GM18868 (cell line): ENCODE measurements around the gene EPSTI1.

Experiments used
- ATAC-seq: cut with Tn5 transposase; IDR thresholded peaks from one replicate; pipeline ENCODE4 v1.9.1; 2021; ENCODE audit warnings: mild to moderate bottlenecking, moderate library complexity; ENCODE audit not compliant: unreplicated experiment

The EPSTI1 gene

GRCh38 chr13:42855410-42855809 is 136.6 kb downstream of the EPSTI1 start:
- ATAC-seq: no peak

DNA sequence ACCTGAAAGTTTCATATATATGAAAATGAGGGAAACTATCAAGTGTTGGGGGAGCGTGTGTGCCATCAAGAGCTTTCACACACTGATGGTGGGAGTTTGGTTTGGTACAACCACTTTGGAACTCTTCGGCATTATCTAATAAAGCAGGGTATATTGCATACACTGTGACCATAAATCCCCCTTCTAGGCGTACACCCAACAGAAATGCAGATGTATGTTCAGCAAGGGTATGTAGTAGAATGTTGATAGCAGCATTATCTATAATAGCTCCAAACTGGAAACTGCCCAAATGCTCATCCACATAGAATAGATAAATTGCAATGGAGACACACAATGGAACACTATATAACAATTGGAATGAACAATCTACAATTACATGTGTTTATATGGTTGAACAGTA is 139.9 kb downstream of the EPSTI1 start:
- no peak for ATAC-seq

- no peak for ATAC-seq
Observed at GRCh38 chr13:42849200-42849599, 142.8 kb downstream of the EPSTI1 start.

DNA sequence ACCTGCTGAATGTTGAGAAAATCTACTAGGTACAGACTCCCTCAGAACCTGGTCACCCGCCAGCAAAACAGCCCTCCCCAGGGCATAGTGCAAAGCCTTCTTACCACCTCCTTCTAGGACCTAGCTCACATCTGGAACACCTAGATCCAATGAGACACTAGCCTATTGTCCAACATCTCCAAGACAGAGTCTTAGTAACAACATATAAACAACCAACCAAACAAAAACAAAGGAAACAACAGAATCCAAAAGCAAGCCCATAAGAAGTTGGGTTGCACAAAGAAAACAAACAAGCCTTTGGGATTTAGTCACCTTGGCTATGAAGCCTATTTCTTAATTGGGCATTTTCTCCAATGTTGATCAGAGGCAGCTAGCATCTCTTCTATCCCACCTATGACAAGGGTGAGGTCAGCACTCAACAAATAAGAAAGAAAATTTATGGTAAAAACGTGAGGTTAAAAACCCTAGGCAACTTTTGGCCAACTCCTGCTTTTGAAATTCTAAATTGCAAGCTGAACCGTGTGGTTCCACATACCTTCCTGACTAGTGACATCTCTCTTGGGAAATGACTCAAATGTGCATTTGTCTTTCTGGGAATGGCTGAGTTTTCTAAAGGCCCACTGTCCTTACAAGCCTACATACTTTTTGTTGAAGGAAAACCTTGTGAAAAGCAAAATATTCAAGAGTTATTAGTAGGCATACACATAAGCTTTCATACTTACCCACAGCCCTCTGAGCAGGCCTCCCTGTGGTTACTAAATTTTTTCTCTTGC is 144.0 kb downstream of the EPSTI1 start:
- ATAC-seq: no peak

DNA sequence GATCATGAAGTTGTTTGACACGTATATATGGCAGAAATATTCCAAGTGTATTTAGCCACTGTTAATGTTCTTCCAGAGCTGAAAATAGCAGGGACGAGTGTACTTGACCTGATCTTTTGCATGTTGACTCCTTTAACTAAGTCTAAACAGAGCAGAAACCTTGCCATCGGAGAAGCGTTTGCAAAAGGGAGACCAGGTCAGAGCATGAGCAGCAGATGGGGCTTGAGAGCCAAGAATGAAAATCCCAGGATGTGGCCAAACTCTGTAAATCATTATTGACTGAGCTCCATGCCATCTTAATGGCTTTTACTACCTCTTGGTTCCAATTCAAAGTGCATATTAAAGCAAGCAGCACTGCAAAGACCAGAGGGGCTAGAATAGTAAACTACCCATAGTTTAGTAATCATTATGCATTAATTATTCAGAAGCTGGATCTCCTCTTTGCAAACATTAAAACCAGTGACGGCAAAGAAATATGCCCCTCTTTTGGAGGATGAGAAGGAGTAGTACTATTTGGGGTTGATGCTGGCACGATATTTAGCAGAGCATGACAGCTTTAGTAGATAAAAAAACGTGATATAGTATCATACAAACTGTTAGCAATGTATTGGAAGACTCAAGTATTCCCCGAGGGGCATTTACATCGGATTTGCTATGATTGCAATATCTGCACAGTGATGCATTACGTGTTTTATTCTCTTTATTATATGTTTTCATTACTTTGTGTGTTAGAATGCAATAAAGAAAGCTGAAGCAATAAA is 154.9 kb downstream of the EPSTI1 start:
- ATAC-seq: no peak
